Measurements from ENCODE around the gene PRRG1.
"Not testable (repeated sequence)": the region's sequence is repeated elsewhere in the genome, so short reads cannot be mapped to it uniquely, and the experiment has no call there.

The PRRG1 gene

DNA sequence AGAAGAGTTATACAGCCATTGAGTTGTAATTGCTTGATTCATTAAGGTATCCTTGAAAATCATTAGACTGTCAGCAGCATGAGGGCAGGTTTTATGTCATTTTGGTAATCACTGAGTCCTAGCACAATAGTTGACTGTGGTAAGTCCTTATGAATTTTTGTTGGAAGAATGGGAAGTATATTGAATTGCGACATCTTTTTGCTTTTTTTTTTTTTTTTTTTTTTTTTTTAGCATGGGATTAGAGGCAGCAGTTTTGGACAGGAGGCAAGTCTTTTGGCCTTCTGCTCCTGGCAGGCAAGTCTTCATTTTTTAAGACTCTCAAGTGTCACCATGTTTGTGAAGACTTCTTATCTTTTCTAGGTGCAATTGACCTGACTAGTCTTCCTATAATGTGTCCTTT is 29.7 kb downstream of the PRRG1 start:
- no peak for DNase-seq

DNA sequence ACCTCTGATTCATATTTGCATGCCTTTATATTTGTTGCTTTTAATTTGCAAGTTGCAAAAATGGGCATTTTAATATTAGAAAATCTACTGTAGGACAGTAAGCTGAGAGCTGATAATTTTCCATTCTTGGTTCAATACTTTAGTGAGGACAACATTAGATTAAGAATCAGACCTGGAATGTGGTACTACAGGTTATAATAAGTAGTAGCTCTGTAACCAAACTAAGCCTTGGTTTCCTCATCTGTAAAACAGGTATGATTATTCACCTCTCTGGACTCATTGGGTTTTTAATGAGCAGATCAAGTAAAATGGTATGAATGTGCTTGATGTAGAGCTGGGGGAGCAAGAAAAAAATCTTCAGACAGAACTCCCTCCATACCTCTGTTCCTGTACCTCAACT is 31.1 kb downstream of the PRRG1 start:
- DNase-seq = no peak

DNA sequence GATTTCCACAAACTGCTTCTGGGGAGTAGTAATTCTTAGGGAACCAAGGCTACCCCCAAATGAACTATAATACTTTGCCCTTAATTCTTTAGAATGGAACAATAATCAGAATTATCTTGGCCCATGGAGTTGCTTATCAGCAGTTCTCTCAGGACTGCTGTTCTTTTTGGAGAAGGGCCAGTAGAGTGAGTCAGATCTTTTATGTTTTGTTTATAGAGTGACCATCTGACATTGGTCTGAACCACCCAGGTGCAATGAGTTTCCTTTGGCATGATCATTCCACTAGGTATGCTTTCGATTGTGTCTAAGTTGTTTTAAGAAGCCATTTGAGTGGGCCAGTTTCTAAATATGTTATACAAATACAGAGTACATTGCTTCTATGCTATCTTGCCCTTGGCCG is 31.8 kb downstream of the PRRG1 start:
- no peak for DNase-seq

DNA sequence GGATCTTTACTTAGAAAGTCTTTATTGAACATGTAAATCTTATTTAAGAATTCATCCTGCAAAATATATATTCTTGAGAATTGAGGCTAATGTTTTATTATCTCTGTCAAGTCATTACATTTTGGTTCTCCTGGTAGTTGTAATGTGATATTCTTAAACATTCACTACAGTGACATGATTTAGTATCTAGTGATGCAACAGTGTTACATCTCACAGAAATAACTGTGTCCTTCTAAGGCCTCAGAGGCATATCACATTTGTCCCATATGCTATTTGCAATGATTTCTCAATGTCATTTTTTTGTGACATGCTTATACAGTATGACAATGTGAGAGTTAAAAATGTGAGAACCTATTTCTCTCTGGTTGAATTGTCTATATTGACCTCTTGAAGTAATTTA is 34.1 kb downstream of the PRRG1 start:
- no peak for DNase-seq

DNA sequence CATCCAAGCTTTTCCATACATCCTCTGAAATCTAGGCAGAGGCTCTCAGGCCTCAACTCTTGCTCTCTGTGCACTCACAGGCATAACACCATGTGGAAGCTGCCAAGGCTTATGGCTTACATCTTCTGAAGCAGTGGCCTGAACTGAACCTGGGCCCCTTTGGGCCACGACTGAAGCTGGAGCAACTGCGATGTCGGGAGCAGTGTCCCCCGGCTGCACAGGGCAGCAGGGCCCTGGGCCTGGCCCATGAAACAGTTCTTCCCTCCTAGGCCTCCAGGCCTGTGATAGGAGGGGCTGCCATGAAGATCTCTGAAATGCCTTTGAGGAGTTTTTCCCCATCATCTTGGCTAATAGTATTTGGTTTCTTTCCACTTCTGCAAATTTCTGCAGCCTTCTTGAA is 39.2 kb downstream of the PRRG1 start:
- no peak for DNase-seq

DNA sequence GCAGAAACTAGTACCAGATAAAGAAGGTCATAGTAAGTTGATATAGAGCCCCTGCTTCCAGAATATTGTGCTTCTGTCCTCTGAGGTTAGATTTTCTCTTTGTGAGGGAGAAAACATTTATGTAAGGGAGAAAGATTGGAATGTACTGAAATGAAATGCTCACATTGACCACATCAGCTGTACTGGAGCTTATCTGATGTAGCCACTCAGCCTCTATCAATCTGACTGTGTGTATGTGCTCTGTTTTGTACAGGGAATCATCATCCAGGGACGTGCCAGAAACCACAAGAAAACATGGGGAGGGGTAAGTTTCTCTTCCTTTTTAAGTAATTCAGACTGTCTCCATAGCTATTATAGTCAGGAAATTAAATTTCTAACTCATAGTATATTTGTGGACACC is 56.8 kb downstream of the PRRG1 start:
- DNase-seq = no peak

DNA sequence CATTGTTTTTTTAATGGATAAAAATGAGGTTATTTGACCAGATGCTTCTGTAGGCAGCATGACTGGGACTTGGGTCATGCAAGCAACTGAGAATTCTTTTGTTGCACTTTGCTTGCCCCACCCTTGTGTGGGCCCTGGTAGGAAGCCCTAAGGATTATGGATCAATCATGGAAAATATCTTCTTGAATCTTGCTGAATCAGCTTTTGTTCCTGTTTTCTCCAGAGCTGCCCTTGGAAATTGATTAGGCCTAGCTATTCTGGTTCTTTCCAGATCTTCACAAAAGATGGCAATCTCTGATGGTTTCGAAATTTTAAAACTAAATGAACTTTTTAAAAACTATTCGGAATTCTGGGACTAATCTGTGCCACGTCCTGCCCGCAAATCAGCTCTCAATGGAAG is 58.6 kb downstream of the PRRG1 start:
- no peak for DNase-seq

DNA sequence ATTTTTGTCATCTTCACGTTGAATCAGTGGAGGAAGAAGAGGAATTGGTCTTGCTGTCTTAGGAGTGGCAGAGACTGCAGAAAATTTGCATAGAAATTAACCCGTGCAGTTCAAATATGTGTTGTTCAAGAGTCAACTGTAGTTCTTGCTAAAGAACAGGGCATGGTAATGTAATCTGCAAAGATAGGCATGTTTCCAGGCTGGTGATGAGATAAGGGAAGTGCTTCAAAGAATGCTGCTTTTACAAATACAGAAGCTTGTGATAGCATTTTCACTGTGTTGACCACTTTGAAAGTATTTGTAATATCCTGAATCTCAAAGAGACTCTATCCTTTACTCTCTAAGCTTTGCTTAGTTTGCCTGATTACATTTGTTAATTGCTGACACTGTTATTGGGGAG is 60.1 kb downstream of the PRRG1 start:
- no peak for DNase-seq

DNA sequence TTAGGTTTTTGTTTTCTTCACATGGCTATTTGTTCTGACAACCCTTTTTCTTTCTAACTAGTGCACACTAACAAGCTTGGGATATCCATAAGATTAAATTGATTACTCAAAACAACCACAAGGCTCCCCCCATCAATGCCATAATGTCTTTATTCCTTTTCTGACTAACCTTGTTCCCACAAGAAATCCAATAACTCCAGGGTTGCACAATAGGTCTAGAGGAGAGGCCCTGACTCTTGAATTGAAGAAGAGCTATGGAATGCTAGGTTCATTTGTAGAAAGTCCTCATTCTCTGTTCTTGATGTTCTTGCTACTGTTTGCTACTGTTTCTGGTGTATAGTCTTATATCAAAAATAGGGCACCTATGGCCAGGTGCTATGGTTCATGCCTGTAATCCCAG is 71.0 kb downstream of the PRRG1 start:
- no peak for DNase-seq

DNA sequence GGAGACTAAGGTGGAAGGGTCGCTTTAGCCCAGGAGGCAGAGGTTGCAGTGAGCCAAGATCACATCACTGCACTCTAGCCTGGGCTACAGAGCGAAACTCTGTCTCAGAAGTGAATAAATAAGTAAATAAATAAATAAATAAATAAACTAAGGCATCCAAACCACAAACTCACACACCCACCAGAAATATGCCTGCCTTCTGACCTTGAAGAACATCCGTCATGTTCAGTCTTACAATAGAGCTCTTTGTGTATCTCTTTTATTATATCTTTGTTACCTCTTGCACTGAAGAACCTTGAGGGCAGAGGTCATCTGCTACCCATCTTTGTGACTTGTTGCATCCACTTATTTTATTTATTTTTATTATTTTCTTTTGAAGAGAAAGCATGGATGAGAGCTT is 71.6 kb downstream of the PRRG1 start:
- no peak for DNase-seq

DNA sequence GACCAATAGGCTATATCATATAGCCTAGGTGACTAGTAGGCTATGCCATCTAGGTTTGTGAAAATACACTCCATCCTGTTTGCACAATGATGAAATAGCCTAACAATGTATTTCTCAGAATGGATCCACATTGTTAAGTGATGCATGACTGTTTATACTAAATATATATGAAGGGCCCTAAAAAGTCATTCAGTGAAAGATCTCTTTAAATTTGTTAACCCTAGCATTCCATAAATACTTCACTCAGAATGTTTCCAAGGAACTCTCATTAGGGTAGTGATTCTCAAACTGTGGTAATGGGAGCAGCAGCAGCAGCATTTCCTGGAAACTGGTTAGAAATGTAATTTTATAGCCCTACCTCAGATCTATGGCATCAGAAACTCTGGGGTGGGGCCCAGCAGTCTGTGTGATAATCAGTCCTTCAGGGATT is 74.9 kb downstream of the PRRG1 start:
- no peak for DNase-seq

DNA sequence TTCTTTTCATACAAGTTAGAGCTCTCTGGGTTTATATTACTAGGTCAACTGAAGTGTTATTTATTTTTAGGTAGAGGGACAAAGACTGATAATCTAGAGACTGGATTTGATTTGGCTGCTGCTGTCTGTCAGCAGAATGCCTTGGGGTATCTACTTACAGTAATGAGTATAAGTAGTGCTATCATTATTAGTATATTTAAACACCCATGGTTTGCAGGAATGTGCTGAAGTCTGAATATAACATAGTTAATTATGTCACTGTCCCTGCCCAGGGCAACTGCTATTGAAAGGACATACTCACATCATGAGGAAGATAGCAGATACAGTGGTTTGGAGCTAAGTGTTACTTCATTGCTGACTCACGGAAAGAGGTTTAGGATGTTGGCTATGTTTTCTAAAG is 76.2 kb downstream of the PRRG1 start:
- no peak for DNase-seq

DNA sequence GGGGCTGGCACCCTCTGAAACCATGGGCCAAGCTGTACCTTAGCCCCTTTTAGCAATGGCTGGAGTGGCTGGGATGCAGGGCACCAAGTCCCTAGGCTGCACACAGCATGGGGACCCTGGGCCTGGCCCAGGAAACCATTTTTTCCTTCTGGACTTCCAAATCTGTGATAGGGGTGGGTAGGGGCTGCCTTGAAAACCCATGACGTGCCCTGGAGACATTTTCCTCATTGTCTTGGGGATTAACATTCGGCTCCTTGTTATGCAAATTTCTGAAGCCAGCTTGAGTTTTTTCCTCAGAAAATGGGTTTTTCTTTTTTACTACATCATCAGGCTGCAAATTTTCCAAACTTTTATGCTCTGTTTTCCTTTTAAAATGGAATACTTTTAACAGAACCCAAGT is 79.8 kb downstream of the PRRG1 start:
- DNase-seq = not testable (repeated sequence)

DNA sequence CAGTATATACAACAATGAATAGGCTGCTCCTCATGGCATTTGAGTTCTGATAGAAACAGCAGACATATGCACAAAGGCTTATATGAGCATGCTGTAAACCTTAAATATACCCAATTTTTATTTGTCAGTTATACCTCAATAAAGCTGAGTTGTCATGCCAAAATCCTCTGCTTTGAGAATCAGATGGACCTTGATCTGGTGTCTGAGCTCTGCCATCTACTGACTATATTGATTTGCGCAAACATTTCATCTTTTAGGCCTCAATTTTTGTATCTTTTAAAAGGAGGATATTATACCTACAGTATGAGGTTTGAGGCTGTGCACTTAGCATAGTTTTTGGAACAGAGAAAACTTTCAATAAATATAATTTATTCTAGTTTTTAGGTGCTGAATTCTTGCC is 85.2 kb downstream of the PRRG1 start:
- no peak for DNase-seq

DNA sequence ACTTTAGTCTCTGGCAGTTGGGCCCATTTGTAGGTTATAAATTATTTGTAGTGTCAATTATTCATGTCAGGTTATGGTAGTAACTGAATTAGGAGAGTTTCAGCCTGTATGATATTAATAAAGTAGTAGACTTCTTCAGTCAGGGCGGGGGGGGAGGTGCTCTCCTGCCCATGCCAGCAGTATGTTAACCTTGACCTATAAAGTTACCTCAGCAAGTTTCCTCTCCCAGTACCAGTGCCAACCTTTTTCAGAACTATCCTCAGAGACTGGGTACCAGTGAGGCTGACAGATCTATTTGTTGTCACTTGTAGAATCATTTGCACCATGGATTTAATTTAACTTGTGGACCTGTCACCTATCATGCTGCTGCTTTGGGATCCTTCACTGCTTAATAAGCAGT is 88.0 kb downstream of the PRRG1 start:
- no peak for DNase-seq

DNA sequence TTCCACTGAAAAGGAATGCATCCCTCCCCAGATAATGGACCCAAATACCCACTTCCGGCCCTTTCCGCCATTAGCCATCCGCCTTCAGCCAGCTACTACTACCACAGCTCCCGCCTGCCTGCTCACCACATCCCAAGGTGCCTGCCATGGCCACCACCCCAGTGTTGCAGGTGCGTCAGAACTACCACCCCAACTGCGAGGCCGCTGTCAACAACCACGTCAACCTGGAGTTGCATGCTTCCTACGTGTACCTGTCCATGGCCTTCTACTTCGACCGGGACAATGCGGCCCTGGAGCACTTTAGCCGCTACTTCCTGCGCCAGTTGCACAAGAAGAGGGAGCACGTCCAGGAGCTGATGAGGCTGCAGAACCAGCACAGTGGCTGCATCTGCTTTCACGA is 92.2 kb downstream of the PRRG1 start:
- no peak for DNase-seq

DNA sequence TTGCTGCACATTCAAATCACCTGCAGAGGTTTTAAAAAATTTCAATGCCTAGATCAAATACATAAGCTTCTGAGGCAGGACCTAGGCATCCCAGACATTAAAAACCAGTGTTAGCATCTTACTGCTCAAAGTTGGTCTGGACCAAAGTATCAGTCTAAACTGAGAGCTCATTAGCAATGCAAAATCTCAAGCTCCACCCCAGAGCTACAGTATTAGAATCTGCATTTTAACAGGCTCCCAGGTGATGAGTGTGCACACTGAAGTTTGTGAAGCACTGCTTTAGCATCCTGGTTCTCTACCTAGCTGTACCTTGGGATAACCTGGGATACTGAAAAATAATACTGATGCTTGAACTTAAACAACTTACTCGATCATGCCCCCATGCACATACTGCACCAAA is 96.0 kb downstream of the PRRG1 start:
- no peak for DNase-seq

DNA sequence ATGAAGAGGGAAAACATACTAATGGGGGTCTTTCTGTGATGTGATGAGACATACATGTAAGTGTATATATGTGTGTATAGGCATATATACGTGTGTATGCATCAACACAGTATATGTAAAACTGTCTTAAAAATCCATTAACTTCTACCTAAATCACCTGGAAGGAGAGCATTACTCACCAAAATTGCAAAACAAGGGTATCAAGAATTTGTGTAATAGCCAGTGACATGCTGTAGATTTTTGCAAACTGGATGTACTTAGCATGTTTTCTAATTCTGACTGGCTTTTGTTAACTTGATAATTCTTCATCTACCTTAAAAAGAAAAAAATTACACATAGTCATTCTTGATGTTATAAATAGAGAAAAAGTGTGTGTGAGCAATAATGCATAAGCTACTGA is 104.7 kb downstream of the PRRG1 start:
- no peak for DNase-seq

DNA sequence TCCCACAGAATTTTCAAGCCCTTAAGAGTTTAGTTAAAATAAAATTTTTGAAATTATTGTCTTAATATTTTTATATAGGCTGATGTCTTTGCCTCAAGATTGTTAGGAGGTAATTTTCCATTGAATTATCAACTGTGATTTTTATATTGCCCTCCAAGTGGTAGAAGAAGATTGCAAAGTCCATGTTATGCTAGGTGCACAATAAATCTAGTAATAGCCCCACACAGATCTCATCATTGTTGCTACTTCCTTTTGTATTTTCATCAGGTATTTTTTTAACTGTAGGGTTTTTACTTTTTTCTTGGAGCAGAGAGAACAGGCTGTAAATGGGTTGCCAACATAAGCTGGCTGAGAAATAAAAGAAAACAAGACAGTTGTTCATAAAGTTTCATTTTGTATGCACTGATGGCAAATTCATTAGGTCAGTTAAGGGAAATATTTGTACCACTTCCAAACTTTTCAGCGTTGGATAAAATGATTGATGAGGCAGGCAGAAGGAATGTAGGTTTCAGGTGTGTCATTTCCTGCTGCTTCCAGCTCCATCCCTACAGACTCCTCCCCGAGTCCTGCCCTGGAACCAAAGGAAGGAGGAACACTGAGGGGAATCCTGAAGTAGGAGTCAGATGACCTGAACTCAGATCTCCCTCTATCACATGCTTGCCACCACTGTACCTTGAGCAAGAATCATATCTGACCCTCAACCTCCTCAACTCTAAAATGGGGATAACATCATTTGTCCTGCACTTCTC is 105.5 kb downstream of the PRRG1 start:
- DNase-seq = no peak

DNA sequence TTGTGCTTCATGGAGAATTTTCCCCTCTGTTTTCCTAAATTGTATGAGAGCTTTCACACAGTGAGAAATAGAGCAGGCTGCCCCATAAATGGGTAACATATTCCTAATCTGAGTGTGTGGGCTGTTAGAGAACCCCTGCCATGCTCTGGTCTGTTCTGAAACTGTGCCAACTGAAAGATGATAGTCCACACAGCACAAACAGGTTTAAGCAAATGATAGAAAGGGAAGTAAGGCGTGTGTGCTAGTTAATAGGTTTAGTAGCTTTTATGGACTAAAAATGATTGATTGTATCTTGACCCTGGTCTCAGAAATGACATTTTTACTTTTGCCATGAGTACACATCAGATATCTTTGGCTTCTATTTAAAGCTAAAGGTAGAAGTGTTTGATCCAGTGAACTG is 106.2 kb downstream of the PRRG1 start:
- DNase-seq = no peak

DNA sequence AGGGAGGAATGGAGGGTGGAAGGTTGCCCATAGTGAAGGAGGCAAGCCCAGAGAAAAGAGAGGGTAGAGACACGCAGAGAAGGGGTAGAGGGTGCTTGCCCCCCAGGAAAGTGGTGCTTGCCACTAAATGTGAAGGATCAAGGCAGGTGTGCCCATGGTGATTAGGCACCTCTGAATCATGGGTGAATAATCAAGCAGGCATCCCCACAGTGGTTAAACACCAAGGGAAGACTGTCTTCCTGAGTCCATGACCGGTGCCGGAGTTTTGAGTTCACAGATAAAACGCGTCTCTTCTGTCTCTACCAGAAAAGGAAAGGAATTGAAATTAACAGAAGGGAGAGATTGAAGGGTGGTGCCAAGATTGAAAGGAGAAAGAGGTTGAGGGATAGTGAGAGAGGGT is 111.1 kb downstream of the PRRG1 start:
- DNase-seq = not testable (repeated sequence)

DNA sequence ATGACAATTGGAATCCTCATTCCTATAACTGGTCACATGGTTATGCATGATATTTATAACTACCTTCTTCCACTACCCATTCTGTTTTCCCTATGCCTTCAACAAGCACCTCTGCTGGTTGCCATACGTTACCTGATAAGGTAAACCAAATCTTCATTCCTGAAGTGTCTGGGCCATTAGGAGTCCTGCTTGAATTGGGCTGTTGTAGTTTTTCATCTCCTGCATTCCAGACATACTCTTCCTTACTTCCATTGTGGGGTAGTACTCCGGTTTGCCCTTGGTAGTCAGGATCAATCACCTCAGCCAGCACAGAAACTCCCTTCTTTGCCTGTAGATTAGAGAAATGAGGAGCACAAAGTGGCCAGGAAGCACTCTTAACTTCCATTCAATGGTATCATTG is 113.2 kb downstream of the PRRG1 start:
- no peak for DNase-seq

DNA sequence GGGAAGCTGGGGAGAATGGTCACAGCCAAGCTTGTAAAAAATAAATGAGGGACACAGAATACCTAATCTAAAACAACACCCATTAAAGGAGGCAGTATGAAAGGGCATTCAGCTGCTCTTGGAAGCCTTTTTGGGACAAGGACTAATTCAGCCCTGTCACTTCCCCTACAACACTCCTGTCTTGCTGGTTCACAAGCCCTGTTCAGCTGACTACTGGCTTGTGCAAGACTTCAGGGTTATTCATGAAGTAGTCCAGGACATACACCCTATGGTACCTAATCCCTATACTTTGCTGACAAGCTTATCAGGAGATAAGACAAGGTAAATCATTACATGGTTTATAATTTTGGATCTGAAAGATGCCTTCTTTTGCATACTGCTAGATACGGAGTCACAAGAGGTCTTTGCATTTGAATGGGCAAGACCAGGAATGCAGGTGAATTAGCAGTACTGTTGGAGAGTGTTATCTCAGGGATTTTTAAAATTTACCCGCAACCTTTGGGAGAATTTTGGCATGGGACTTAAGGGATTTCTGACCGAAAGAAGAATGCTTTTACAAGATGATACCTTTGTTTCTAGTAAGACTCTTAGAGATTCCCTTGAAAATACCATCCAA is 119.1 kb downstream of the PRRG1 start:
- no peak for DNase-seq

DNA sequence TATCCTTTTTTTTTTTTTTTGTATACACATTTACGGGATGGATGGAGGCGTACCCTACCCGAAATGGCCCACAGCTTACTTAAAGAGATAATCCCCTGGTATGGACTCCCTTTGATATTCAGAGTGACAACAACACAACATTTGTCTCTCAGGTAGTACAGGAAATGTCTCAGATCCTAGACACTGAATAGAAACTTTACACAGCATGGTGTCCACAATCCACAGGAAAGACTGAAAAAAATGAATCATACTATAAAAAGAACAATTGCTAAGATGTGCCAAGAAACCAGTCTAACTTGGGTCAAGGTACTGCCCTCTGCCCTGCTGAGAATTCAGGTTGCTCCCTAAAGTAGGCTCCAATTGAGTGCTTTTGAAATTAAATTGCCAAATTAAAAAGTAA is 121.5 kb downstream of the PRRG1 start:
- DNase-seq = no peak

DNA sequence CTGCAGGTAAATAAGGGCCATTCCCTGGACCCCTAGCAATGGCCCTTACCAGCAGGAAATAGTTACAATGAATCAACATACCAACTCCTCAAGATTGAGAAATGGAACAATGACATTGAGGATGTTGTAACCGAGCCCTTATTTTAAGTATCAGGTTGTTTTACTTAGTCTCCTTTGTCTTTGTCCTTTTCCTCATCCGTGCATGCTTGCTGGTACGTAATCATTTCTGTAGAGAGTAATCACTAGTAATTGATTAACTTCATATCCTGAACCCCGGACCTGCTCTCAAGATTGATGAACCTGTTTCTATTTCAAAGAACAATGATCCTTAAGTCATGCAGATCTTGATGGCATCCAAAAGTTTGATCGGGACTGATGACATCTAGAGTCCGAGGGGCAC is 123.7 kb downstream of the PRRG1 start:
- no peak for DNase-seq
